ENCODE results near the gene KRT76. TPM values are rescaled to one million over a fixed set of nuclear protein-coding genes. Genes with fewer than 3 reads are reported as not detected.

The KRT76 gene
- total RNA-seq, 1 donor from 2014 or later = not detected

DNA sequence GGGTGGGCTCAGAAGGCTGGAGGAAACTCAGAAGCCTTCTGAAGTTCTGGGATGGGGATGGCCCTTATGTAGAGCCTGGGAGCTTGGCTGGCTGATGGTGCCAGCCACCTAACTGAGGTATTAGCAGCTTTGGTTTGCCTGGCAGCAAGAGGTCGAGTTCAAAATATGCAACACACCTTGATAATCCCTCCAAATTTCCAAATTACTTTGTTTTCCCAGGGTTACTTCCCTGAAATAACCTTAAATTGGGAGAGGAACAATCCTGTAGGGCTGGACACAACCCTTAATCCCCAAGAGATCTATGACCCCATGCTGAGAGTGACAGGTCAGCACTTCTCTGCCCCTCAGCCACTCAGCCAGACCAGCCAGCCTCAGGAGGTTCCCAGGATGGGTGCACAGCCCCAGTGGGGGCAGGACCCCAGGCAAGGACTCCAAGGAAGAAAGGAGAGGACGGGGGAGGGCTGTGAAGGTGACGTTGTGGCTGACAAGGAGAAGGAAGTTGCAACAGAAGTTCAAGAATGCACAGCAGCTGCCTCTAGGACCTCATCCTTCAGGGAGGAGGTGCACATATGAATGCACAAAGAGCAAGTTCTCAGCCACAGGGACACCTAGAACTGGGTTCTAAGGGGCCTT lies 55.2 kb downstream of the KRT76 start:
- ATAC-seq = no peak
- Histone ChIP-seq H3K4me1 (no peaks in the 10 kb centered on the region), H3K27ac (no peak overlapping the region), H3K9me3 (no peaks in the 10 kb centered on the region), H3K4me3 (no peak overlapping the region), H3K36me3 (no peaks in the 10 kb centered on the region), H3K27me3 (ENCODE audit: low read depth) (peaks cover 10% of the 10 kb centered on the region)
- intact Hi-C loops (cut with DNase I) = no loop called here
- no peak for DNase-seq
- TF ChIP-seq, protein P1, sequence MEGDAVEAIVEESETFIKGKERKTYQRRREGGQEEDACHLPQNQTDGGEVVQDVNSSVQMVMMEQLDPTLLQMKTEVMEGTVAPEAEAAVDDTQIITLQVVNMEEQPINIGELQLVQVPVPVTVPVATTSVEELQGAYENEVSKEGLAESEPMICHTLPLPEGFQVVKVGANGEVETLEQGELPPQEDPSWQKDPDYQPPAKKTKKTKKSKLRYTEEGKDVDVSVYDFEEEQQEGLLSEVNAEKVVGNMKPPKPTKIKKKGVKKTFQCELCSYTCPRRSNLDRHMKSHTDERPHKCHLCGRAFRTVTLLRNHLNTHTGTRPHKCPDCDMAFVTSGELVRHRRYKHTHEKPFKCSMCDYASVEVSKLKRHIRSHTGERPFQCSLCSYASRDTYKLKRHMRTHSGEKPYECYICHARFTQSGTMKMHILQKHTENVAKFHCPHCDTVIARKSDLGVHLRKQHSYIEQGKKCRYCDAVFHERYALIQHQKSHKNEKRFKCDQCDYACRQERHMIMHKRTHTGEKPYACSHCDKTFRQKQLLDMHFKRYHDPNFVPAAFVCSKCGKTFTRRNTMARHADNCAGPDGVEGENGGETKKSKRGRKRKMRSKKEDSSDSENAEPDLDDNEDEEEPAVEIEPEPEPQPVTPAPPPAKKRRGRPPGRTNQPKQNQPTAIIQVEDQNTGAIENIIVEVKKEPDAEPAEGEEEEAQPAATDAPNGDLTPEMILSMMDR (IDR thresholded peaks at IDR 0.05) = no peak

DNA sequence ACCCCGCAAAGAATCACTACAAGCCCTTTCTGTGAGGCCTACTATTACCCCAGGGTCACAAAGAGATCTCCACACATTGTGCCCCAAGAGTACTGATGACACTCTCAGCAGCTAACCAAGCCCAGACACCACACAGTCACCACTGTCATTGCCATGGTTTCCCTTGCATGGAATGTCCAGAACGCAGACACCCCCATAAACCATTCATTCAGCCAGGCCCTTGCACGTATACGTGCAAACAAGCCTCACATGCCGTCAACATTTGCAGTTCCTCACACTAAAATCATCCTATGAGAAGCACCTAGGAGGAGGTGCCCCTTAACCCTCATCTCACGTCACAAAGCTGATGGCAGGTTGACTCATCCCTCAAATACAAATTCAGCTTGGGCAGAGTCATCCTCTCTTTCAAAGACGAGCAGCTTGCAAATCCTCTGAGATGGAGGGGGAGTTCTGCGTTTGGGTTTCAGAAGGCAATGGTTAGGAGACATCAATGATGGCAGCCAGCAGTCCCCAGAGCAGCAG lies 56.7 kb downstream of the KRT76 start:
- ATAC-seq = no peak
- H3K36me3 ChIP-seq = no peaks in the 10 kb centered on the region
- no peak overlapping the region for H3K27ac ChIP-seq
- intact Hi-C loops (cut with DNase I) = no loop called here
- peaks cover 13% of the 10 kb centered on the region for H3K27me3 ChIP-seq (ENCODE audit: low read depth)
- no peaks in the 10 kb centered on the region for H3K4me1 ChIP-seq
- TF ChIP-seq, protein P1 (IDR thresholded peaks at IDR 0.05) = no peak
- H3K9me3 ChIP-seq = no peaks in the 10 kb centered on the region
- no peak overlapping the region for H3K4me3 ChIP-seq
- no peak for DNase-seq

Other genes with a start within 250 kb of the KRT76 start
- not detected for gene KRT71, start 224.2 kb downstream of the KRT76 start, total RNA-seq
- gene KRT74, start 203.5 kb downstream of the KRT76 start, total RNA-seq = not detected
- not detected for gene KRT72, start 175.9 kb downstream of the KRT76 start, total RNA-seq
- not detected for gene KRT73, start 158.8 kb downstream of the KRT76 start, total RNA-seq
- gene KRT2, start 125.1 kb downstream of the KRT76 start, total RNA-seq = not detected
- 1.3 TPM for gene KRT1, start 96.9 kb downstream of the KRT76 start, total RNA-seq
- not detected for gene KRT77, start 73.8 kb downstream of the KRT76 start, total RNA-seq
- not detected for gene KRT3, start 18.8 kb upstream of the KRT76 start, total RNA-seq
- 6.4 TPM for gene KRT4, start 36.8 kb upstream of the KRT76 start, total RNA-seq
- 3.9 TPM for gene KRT79, start 57.0 kb upstream of the KRT76 start, total RNA-seq
- not detected for gene KRT78, start 71.6 kb upstream of the KRT76 start, total RNA-seq
- gene KRT8, start 127.7 kb upstream of the KRT76 start, total RNA-seq = 139 TPM
- gene KRT18, start 171.8 kb upstream of the KRT76 start, total RNA-seq = 140 TPM
- 453 TPM for gene EIF4B, start 229.1 kb upstream of the KRT76 start, total RNA-seq

All from lower lobe of right lung (tissue), 2 donors.